Neural crest cell (in vitro differentiated cells): ENCODE data around the gene KDM4C. TPM values are rescaled to one million over a fixed set of nuclear protein-coding genes. Genes with fewer than 3 reads are reported as not detected.

ENCODE experiments used
- DNase-seq: peaks from one replicate; pipeline ENCODE4 v3.0.0; 2021; ENCODE audit warnings: low read depth, mixed read lengths, low spot score
- H3K27ac Mint-ChIP-seq: one replicate; pipeline ENCODE4 v1.8.0; 2021; ENCODE audit warnings: mild to moderate bottlenecking, mixed read lengths; ENCODE audit not compliant: unreplicated experiment
- H3K27me3 Mint-ChIP-seq: 2 replicates; pipeline ENCODE4 v1.8.0; 2021; ENCODE audit warnings: low read depth, mild to moderate bottlenecking, mixed read lengths
- H3K36me3 Mint-ChIP-seq: 2 replicates; pipeline ENCODE4 v1.8.0; 2021; ENCODE audit warnings: low read depth, mild to moderate bottlenecking, mixed read lengths
- H3K4me1 Mint-ChIP-seq: 2 replicates; pipeline ENCODE4 v1.8.0; 2021; ENCODE audit warnings: mixed read lengths
- H3K4me3 Mint-ChIP-seq: one replicate; pipeline ENCODE4 v1.8.0; 2021; ENCODE audit warnings: mild to moderate bottlenecking, mixed read lengths
- H3K9me3 Mint-ChIP-seq: 2 replicates; pipeline ENCODE4 v1.8.0; 2021; ENCODE audit warnings: mixed read lengths
- total RNA-seq: library from RNA; stranded (reverse); gene quantifications from 2 replicates; pipeline ENCODE4 v1.2.1, GENCODE V29; 2021
- TF ChIP-seq, protein P1 (sequence below): fragments of 200-600 bp; sonication (generic); conservative IDR thresholded peaks from 2 replicates; pipeline ENCODE4 v1.5.0; 2021; ENCODE audit warnings: antibody characterized with exemption, mild to moderate bottlenecking

The KDM4C gene
- total RNA-seq, 1 donor from 2014 or later, result 11.2 TPM

DNA sequence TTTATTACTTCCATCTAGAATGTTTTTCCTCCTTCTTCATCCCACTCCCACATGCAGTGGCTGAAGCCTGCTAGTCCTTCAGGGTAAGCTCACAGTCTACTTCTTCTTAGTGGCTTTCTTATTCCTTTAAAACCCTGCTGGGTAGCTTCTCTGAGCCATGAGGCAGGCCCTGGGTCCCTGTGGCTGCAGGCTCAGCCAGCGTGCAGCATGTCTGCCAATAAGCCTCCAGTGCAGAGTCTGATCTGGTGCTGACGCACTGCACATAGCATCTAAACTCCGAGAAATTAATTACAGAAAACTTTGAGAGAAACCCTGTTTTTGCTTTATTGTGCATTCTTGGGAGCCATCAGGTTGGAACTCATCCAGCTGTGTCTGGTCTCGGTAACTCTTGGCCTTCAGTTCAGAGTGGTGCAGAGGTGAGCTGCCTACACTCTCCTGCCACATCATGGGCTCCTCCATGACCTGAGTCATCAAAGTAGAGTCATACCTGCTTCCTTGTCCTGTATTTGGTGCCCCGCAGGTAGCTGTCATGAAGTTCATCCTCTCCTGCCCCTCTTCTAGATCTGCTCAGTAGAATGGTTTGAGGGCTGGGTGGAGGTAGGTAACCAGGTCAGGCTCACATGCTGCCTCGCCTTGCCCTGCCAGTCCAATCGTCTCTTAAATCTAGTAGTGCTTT lies 339.4 kb downstream of the KDM4C start:
- Mint-ChIP-seq H3K9me3 (no peaks in the 10 kb centered on the region), H3K4me1 (peaks cover 6% of the 10 kb centered on the region), H3K27me3 (no peaks in the 10 kb centered on the region), H3K4me3 (no peak overlapping the region), H3K27ac (no peak overlapping the region), H3K36me3 (no peaks in the 10 kb centered on the region)
- TF ChIP-seq, protein P1, sequence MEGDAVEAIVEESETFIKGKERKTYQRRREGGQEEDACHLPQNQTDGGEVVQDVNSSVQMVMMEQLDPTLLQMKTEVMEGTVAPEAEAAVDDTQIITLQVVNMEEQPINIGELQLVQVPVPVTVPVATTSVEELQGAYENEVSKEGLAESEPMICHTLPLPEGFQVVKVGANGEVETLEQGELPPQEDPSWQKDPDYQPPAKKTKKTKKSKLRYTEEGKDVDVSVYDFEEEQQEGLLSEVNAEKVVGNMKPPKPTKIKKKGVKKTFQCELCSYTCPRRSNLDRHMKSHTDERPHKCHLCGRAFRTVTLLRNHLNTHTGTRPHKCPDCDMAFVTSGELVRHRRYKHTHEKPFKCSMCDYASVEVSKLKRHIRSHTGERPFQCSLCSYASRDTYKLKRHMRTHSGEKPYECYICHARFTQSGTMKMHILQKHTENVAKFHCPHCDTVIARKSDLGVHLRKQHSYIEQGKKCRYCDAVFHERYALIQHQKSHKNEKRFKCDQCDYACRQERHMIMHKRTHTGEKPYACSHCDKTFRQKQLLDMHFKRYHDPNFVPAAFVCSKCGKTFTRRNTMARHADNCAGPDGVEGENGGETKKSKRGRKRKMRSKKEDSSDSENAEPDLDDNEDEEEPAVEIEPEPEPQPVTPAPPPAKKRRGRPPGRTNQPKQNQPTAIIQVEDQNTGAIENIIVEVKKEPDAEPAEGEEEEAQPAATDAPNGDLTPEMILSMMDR, result no peak
- DNase-seq, result no peak

DNA sequence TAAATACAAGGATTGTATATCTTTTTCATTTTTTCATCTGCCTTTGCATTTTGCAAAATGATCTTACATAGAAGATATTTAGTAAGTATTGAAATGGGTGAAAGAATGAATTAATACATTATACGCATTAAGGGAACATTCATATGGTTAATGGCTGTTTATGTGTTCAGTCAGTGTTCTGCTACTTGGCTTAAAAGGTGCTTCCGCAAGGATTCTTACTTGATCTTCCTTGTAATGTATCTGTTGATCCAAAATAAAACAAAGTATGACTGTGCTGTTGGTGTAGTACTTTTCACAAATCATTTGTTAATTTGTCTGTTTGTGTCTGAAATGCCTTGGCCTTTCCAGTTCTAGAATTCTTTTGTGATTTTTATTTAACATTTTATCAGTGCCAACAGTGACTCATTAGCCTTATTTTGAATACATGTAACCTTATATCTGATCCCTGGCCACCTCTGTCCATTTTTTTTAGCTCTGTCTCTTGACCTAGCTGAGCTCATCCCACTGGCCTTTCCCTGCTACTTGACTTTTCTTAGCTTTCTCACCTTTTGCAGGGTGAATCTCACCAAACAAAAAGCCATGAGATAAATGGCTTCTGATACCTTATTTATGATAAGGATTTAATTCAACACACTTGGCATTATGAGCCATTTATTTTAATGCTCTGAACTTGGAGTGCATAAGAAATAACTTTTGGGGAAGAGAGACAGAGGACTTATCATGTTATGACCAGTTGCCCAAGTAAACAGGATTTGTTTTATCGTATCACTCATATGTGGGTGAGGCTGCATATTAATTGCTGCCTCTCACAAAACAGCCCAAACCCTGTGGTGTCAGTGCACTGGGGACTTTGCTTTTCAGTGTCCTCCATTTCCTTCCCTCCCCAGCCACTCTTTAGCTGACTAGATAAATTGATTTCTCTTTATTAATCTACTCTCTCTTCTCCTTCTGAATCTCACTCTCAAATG lies 340.3 kb downstream of the KDM4C start:
- TF ChIP-seq, protein P1, result no peak
- no peaks in the 10 kb centered on the region for H3K9me3 Mint-ChIP-seq
- no peak overlapping the region for H3K27ac Mint-ChIP-seq
- no peaks in the 10 kb centered on the region for H3K27me3 Mint-ChIP-seq
- no peaks in the 10 kb centered on the region for H3K36me3 Mint-ChIP-seq
- no peak for DNase-seq
- H3K4me3 Mint-ChIP-seq, result no peak overlapping the region
- peaks cover 8% of the 10 kb centered on the region for H3K4me1 Mint-ChIP-seq

DNA sequence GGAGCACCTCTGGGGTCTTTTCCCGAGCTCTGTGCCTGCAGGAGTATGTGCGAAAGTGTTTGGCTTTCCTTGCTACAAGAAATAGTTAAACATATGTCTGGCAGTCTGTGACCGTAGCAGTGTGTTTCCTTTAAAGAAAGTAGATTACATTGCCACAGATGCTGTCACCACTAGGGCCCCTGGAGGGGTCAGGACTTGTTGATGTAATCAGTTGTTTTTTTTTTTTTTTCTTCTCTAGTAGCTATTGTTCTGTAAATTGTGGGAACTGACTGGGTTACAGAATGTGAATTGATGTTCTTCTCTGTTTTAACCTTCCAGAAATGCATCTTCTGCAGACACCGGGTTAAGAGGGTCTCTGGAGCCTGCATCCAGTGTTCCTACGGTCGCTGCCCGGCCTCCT lies 345.6 kb downstream of the KDM4C start:
- TF ChIP-seq, protein P1, result no peak
- Mint-ChIP-seq H3K4me1 (peaks cover 12% of the 10 kb centered on the region), H3K36me3 (peaks cover 6% of the 10 kb centered on the region), H3K9me3 (peaks cover 3% of the 10 kb centered on the region), H3K4me3 (no peak overlapping the region), H3K27ac (no peak overlapping the region), H3K27me3 (no peaks in the 10 kb centered on the region)
- DNase-seq, result no peak

DNA sequence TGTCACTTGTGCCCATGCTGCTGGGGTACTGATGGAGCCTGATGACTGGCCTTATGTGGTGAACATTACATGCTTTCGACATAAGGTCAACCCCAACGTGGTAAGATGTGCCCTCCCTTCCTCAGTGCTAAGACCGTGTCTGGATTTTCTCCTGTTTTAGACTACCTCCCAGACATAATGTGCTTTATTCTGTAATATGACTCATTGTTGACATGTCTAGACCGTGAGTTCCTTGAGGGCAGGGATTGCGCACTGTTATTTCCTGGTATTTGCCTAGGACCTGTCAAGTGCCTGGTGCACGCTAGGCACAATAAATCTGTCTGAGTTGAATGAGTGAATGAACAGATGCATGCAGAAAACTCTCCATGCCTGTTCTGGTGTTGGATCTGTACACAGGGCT lies 346.0 kb downstream of the KDM4C start:
- Mint-ChIP-seq H3K27ac (no peak overlapping the region), H3K27me3 (no peaks in the 10 kb centered on the region), H3K9me3 (peaks cover 3% of the 10 kb centered on the region), H3K4me3 (no peak overlapping the region), H3K36me3 (peaks cover 6% of the 10 kb centered on the region), H3K4me1 (peaks cover 12% of the 10 kb centered on the region)
- TF ChIP-seq, protein P1, result no peak
- no peak for DNase-seq

DNA sequence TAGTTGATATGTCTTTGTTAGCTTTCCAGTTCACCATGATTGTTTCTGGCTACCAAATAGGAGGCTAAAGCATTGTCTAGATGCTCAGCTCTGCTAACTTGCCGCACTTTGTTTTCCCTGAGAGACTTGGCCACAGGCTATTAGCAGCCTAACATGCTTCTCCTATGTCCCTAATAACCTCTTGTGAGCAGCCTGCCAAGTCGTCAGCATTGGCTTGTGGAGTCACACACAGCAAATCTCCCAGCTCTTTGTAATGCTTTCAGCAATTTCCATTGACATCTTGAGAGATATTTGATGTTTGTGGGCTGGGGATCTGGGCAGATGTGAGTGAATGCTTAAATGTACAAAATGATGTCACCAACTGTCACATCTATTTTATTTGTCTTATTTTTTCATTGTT lies 346.9 kb downstream of the KDM4C start:
- peaks cover 6% of the 10 kb centered on the region for H3K36me3 Mint-ChIP-seq
- no peaks in the 10 kb centered on the region for H3K27me3 Mint-ChIP-seq
- H3K9me3 Mint-ChIP-seq, result peaks cover 3% of the 10 kb centered on the region
- no peak overlapping the region for H3K27ac Mint-ChIP-seq
- no peak overlapping the region for H3K4me3 Mint-ChIP-seq
- TF ChIP-seq, protein P1, result no peak
- no peak for DNase-seq
- H3K4me1 Mint-ChIP-seq, result peaks cover 12% of the 10 kb centered on the region
